Activated T-cell treated with anti-CD3 and anti-CD28 coated beads, Interleukin-2, amount 50 U/mL, for 4 hours (primary cell): Measurements from ENCODE around the gene EPB42. TPM values are rescaled to one million over a fixed set of nuclear protein-coding genes. Genes with fewer than 3 reads are reported as not detected.
"Not testable (repeated sequence)": the region's sequence is repeated elsewhere in the genome, so short reads cannot be mapped to it uniquely, and the experiment has no call there.

ENCODE experiments used
- ATAC-seq, 2 donors: fragments of 200-7000 bp; cut with Tn5 transposase; one replicate each; pipeline ENCODE4 v1.10.0; 2021
- DNase-seq: peaks from one replicate; pipeline ENCODE4 v3.0.0-alpha.2; 2020
- H3K27me3 Mint-ChIP-seq: one replicate; pipeline ENCODE4 v1.8.0; 2021; ENCODE audit warnings: low read depth, mixed read lengths
- H3K36me3 Mint-ChIP-seq: one replicate; pipeline ENCODE4 v1.8.0; 2022; ENCODE audit warnings: mixed read lengths; ENCODE audit not compliant: insufficient read depth
- H3K4me1 Mint-ChIP-seq: one replicate; pipeline ENCODE4 v1.8.0; 2021; ENCODE audit warnings: low read depth, mixed read lengths
- H3K4me3 Mint-ChIP-seq: one replicate; pipeline ENCODE4 v1.8.0; 2021; ENCODE audit warnings: mild to moderate bottlenecking, moderate library complexity, mixed read lengths
- H3K9me3 Mint-ChIP-seq: one replicate; pipeline ENCODE4 v1.8.0; 2021; ENCODE audit warnings: mixed read lengths
- total RNA-seq, 3 donors: library from RNA; stranded (reverse); gene quantifications; one replicate each; pipeline ENCODE4 v1.2.1, GENCODE V29; 2021

The EPB42 gene
- total RNA-seq, 3 donors from 2014 or later = not detected

- Mint-ChIP-seq H3K4me1 (no peaks in the 10 kb centered on the region), H3K27me3 (peaks cover 25% of the 10 kb centered on the region), H3K9me3 (no peaks in the 10 kb centered on the region), H3K4me3 (no peak overlapping the region), H3K36me3 (no peaks in the 10 kb centered on the region)
- DNase-seq (no peak), ATAC-seq (no peak)
These were observed 9.5 kb downstream of the EPB42 start for GRCh38 chr15:43211224-43211735.

GRCh38 chr15:43210807-43211206 is 10.0 kb downstream of the EPB42 start:
- H3K27me3 Mint-ChIP-seq = peaks cover 25% of the 10 kb centered on the region
- no peak for DNase-seq

GRCh38 chr15:43210172-43210745 is 10.6 kb downstream of the EPB42 start:
- DNase-seq (no peak), ATAC-seq (no peak)
- Mint-ChIP-seq H3K4me3 (no peak overlapping the region), H3K36me3 (no peaks in the 10 kb centered on the region), H3K27me3 (peaks cover 25% of the 10 kb centered on the region), H3K9me3 (no peaks in the 10 kb centered on the region), H3K4me1 (no peaks in the 10 kb centered on the region)

More at GRCh38 chr15:43210807-43211206, 10.0 kb downstream of the EPB42 start:
- no peaks in the 10 kb centered on the region for H3K9me3 Mint-ChIP-seq
- no peaks in the 10 kb centered on the region for H3K36me3 Mint-ChIP-seq
- no peak overlapping the region for H3K4me3 Mint-ChIP-seq
- ATAC-seq = no peak
- H3K4me1 Mint-ChIP-seq = no peaks in the 10 kb centered on the region

- no peak for ATAC-seq
- Mint-ChIP-seq H3K36me3 (no peaks in the 10 kb centered on the region), H3K9me3 (no peaks in the 10 kb centered on the region), H3K4me1 (peaks cover 2% of the 10 kb centered on the region), H3K4me3 (no peak overlapping the region), H3K27me3 (peaks cover 25% of the 10 kb centered on the region)
- no peak for DNase-seq
These were observed 11.6 kb downstream of the EPB42 start for GRCh38 chr15:43209059-43209824.

GRCh38 chr15:43208052-43209002 is 12.5 kb downstream of the EPB42 start:
- H3K4me3 Mint-ChIP-seq = no peak overlapping the region
- ATAC-seq (no peak), DNase-seq (no peak)
- H3K36me3 Mint-ChIP-seq = no peaks in the 10 kb centered on the region
- H3K4me1 Mint-ChIP-seq = peaks cover 4% of the 10 kb centered on the region
- H3K9me3 Mint-ChIP-seq = no peaks in the 10 kb centered on the region
- H3K27me3 Mint-ChIP-seq = peaks cover 25% of the 10 kb centered on the region

- no peaks in the 10 kb centered on the region for H3K36me3 Mint-ChIP-seq
- no peaks in the 10 kb centered on the region for H3K9me3 Mint-ChIP-seq
- peaks cover 4% of the 10 kb centered on the region for H3K4me1 Mint-ChIP-seq
- DNase-seq (no peak), ATAC-seq (no peak)
- no peak overlapping the region for H3K4me3 Mint-ChIP-seq
- peaks cover 25% of the 10 kb centered on the region for H3K27me3 Mint-ChIP-seq
These were observed 13.8 kb downstream of the EPB42 start for GRCh38 chr15:43207024-43207423.

- ATAC-seq (no peak), DNase-seq (no peak)
- no peaks in the 10 kb centered on the region for H3K9me3 Mint-ChIP-seq
- H3K27me3 Mint-ChIP-seq = peaks cover 24% of the 10 kb centered on the region
- H3K36me3 Mint-ChIP-seq = no peaks in the 10 kb centered on the region
- H3K4me1 Mint-ChIP-seq = peaks cover 4% of the 10 kb centered on the region
- H3K4me3 Mint-ChIP-seq = no peak overlapping the region
These were observed 14.8 kb downstream of the EPB42 start for GRCh38 chr15:43206054-43206453.

- Mint-ChIP-seq H3K4me1 (peaks cover 4% of the 10 kb centered on the region), H3K9me3 (no peaks in the 10 kb centered on the region), H3K27me3 (peaks cover 12% of the 10 kb centered on the region), H3K36me3 (no peaks in the 10 kb centered on the region), H3K4me3 (no peak overlapping the region)
- ATAC-seq (peak; percentile 51 to 73), DNase-seq (peak; percentile 44)
These were observed 16.6 kb downstream of the EPB42 start for GRCh38 chr15:43204016-43204901.

- Mint-ChIP-seq H3K9me3 (peaks cover 7% of the 10 kb centered on the region), H3K4me3 (no peak overlapping the region), H3K36me3 (peaks cover 23% of the 10 kb centered on the region), H3K27me3 (no peaks in the 10 kb centered on the region), H3K4me1 (peaks cover 4% of the 10 kb centered on the region)
- no peak for ATAC-seq
- DNase-seq = no peak
These were observed 20.8 kb downstream of the EPB42 start for GRCh38 chr15:43199945-43200488.

GRCh38 chr15:43198992-43199391 is 21.8 kb downstream of the EPB42 start:
- ATAC-seq (no peak), DNase-seq (no peak)
- Mint-ChIP-seq H3K4me3 (no peak overlapping the region), H3K9me3 (peaks cover 7% of the 10 kb centered on the region), H3K4me1 (no peaks in the 10 kb centered on the region), H3K36me3 (peaks cover 29% of the 10 kb centered on the region), H3K27me3 (no peaks in the 10 kb centered on the region)

GRCh38 chr15:43198556-43198955 is 22.3 kb downstream of the EPB42 start:
- peaks cover 29% of the 10 kb centered on the region for H3K36me3 Mint-ChIP-seq
- not testable (repeated sequence) for H3K4me1 Mint-ChIP-seq, DNase-seq, H3K9me3 Mint-ChIP-seq, ATAC-seq, H3K4me3 Mint-ChIP-seq, H3K27me3 Mint-ChIP-seq

GRCh38 chr15:43197773-43198172 is 23.0 kb downstream of the EPB42 start:
- not testable (repeated sequence) for ATAC-seq, H3K4me1 Mint-ChIP-seq, DNase-seq, H3K9me3 Mint-ChIP-seq, H3K4me3 Mint-ChIP-seq, H3K27me3 Mint-ChIP-seq
- peaks cover 32% of the 10 kb centered on the region for H3K36me3 Mint-ChIP-seq

GRCh38 chr15:43196760-43197548 is 23.9 kb downstream of the EPB42 start:
- no peak overlapping the region for H3K4me3 Mint-ChIP-seq
- ATAC-seq = no peak

More at GRCh38 chr15:43196760-43197548, 23.9 kb downstream of the EPB42 start:
- no peak for DNase-seq
- H3K4me1 Mint-ChIP-seq = no peaks in the 10 kb centered on the region
- H3K9me3 Mint-ChIP-seq = peaks cover 7% of the 10 kb centered on the region
- H3K36me3 Mint-ChIP-seq = peaks cover 37% of the 10 kb centered on the region
- H3K27me3 Mint-ChIP-seq = no peaks in the 10 kb centered on the region
